Measurements from ENCODE around the gene SPRY2.

DNA sequence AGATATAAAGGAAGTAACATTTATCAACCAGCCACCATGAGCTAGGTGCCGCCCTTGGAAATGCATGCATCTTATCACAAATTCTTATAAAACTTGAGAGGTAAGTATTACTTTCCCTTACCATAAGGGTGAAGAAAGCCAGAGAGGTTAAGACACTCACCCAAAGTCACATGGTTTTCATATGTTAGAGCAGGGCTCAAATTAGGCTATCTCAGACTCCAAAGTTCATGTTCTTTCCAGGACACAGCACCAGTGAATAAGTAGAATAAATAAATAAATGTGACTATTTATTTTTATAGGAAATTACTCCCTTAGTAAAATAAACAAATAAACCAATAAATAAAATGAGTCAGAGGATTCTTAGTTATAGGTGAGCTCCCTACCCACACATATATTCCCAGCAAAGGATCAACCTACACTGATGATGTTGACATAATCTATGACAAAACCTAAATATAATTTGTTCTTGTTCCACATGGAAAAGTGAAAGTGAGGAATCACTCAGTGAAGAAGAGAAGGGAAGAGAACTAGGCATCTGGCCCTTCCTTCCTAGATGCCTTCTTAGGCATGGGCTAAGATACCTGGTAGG is 27.2 kb downstream of the SPRY2 start:
- TF ChIP-seq EZH2 (IDR thresholded peaks at IDR 0.05; ENCODE audit: borderline replicate concordance, low read depth, low read length, poor library complexity, severe bottlenecking): no peak
- TF ChIP-seq, protein P1, sequence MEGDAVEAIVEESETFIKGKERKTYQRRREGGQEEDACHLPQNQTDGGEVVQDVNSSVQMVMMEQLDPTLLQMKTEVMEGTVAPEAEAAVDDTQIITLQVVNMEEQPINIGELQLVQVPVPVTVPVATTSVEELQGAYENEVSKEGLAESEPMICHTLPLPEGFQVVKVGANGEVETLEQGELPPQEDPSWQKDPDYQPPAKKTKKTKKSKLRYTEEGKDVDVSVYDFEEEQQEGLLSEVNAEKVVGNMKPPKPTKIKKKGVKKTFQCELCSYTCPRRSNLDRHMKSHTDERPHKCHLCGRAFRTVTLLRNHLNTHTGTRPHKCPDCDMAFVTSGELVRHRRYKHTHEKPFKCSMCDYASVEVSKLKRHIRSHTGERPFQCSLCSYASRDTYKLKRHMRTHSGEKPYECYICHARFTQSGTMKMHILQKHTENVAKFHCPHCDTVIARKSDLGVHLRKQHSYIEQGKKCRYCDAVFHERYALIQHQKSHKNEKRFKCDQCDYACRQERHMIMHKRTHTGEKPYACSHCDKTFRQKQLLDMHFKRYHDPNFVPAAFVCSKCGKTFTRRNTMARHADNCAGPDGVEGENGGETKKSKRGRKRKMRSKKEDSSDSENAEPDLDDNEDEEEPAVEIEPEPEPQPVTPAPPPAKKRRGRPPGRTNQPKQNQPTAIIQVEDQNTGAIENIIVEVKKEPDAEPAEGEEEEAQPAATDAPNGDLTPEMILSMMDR (conservative IDR thresholded peaks at IDR 0.05; ENCODE audit: low read depth, low read length): no peak
